Activated naive CD4-positive, alpha-beta T cell treated with anti-CD3 and anti-CD28 coated beads, Interleukin-2, amount 50 U/mL, for 16 hours (primary cell): ENCODE measurements around the gene MFAP3L.
A peak's percentile ranks its signal among the peaks of the same experiment; 100 is the strongest.
"Not testable (repeated sequence)": the region's sequence is repeated elsewhere in the genome, so short reads cannot be mapped to it uniquely, and the experiment has no call there.

ENCODE experiments used
- DNase-seq: peaks from one replicate; pipeline ENCODE4 v3.0.0-alpha.2; 2020

Gene MFAP3L

DNA sequence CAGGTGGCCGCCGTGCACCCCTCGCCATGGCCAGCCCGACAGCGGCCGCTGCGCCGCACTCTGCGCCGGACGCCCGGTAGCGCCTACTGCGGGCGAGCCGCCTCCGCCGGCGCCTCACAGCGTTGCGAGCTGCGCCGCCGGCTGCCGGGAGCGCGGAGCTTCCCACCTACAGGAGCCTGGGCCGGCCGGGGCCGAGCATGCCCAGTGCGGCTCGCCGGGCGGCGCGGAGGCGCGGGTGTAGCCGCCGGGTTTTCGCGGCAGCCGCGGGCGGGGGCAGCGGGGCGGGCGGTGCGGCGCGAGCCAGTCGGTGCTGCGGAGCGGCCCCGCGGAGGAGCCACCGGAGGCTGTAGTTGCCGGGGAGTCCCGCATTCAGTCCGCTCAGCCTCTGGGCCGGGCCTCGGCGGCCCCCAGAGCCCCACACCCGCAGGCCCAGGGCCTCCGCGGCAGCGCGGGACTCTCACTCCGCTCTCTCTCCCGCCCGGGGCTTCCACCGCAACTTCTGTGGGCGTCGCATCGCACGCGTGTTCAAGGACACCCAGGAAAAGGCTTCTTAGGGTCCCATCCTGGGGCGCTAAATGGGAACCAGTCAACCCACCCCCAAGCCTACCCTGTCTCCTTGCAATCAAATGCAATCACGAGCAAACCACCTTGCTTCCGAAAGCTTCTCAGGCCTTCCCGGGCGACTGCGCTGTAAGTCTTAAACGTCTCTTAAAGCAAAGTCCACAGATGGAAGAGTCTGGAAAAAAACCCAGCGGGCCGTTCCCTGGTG lies at the start of gene MFAP3L:
Gene MFAP3L, minus strand, starts transcription at position 143 of the 769 bp plus-strand sequence. CDS start 20,518 bp downstream, outside the sequence.
- DNase-seq = peak; percentile 88

DNA sequence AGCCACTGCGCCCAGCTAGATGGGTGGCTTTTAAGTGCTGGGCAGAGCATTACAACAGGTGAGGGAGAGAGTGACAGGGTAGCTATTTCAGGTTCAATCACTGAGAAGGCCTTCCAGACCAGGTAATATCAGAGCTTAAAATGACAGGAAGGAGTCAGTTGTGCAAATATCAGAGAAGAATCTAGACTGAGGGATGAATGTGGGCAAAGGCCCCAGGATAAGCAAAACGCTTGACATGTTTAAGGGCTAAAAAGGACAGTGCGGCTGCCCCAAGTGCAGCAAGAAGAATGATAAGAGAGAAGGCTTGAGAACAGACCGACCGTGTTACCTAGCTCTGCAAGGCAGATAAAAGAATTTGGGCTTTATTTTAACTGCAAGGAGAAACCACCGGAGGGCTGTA lies 45.0 kb upstream of the MFAP3L start:
- DNase-seq = no peak

DNA sequence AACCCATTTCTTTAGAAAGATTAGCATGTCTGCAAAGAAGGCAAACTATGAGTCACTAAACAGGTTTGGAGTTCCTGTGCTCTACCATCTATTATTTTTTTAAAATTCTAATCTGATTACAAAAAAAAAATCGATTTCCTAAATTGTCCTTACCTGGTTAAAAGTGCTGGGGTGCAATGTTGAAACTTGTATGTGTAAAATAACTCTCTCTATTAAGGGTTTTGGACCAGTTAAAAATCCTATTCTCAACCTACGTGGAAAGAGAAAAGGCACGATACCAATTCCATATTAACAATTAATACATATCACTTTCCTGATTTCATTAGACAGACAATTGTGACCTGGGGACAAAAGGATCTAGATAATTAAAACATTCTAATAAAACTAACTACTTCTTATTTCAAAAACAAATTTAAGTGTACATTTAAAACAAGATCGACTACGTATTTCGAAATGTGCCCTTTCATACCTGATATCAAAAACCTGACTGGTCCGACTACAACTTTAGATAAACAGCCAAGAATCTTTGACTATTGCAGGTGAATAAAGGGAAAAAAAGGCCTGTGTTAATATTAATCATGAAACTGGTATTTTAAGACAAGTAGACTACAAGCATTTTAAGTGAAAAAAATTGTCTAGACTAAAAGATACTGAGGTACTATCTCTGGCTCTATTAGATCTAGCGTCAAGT lies 42.4 kb upstream of the MFAP3L start:
- DNase-seq = no peak

DNA sequence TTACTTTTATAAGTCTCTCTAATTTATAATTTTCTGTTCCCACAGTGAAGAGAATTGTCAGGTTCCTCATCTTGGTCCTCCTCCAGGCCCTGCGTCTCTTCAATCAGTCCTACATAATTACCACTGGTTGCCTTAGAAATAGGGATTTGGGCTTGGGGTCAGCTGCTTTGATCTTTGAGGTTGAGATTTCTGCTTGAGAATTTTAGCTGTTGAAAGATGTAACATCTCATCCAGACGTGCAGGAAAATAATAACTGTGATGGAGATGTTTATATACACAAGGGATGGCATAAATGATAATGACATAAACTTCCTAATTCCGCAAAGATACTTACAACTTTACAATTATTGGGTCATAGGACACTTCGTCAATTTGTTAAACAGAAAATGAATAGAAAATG lies 33.2 kb upstream of the MFAP3L start:
- no peak for DNase-seq

GRCh38 chr4:170058826-170059225 lies 32.6 kb upstream of the MFAP3L start:
- DNase-seq = no peak

GRCh38 chr4:170057866-170058265 lies 31.7 kb upstream of the MFAP3L start:
- DNase-seq = no peak

DNA sequence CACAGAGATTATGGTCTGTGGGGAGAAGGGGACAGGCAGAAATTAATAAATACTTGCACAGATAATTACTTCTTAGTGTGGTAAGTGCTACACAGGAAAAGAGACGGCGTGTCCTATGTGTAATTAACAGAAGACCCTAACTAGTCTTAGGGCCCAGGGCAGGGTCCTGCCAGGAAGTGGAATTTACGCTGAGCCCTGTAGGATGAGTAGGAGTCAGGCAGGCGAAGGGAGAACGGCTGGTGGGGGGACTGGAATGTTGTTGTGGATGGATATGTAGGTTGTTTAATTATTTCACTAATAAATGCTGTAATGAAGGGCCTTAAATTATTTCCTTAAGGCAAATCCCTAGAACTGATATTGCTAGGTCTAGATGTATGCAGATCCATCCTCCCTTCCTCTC lies 26.7 kb upstream of the MFAP3L start:
- DNase-seq = no peak

DNA sequence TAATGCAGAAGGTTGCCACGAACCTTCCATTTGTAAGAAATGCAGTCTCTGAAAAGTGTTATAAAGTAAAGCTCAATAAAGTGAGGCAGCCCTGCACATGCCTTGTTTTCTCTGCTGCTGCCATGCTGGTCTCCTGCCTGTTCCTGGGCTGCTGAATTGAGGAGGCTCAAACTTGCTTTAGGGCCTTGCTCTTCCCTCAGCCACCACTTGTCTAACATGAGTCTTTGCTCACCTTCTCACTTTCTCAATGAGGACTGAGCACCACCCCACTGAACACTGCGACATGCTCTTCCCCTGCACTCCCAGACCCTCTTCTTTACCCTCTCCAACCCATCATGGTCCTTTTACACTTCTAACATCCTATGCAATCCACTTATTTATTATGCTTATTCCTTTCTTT lies 25.2 kb upstream of the MFAP3L start:
- DNase-seq = no peak

GRCh38 chr4:170049766-170050165 lies 23.6 kb upstream of the MFAP3L start:
- no peak for DNase-seq

DNA sequence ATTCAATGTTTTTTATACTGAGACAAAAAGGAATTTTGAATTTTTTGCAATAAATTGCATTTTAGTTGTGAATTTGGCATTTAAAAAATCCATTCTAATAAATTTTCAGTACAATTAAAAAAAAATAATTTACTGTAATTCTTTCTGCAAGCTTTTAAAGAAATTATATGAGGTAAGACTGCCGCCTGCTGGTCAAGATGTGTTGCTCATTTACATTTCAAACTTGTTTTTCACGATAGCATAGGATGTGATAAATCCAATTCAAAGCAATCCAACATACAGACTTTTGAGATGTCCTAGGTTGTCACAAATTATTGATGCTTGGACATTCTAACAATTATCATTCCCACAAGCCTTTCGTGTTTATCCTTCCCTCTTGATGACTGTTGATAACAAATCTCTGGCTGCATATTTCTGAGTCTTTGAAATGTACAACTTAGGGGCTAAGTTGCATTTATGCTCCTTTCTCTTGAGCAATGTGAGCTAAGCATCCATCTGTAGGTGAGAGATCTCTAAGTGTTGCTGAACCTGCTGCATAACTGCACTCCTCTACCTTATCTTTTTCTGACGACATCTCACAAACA lies 21.7 kb upstream of the MFAP3L start:
- peak; percentile 50 for DNase-seq

DNA sequence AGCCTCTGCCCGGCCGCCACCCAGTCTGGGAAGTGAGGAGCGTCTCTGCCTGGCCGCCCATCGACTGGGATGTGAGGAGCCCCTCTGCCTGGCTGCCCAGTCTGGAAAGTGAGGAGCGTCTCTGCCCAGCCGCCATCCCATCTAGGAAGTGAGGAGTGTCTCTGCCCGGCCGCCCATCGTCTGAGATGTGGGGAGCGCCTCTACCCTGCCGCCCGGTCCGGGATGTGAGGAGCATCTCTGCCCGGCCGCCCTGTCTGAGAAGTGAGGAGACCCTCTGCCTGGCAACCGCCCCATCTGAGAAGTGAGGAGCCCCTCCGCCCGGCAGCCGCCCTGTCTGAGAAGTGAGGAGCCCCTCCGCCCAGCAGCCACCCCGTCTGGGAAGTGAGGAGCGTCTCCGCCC lies 20.0 kb upstream of the MFAP3L start:
- DNase-seq = not testable (repeated sequence)

DNA sequence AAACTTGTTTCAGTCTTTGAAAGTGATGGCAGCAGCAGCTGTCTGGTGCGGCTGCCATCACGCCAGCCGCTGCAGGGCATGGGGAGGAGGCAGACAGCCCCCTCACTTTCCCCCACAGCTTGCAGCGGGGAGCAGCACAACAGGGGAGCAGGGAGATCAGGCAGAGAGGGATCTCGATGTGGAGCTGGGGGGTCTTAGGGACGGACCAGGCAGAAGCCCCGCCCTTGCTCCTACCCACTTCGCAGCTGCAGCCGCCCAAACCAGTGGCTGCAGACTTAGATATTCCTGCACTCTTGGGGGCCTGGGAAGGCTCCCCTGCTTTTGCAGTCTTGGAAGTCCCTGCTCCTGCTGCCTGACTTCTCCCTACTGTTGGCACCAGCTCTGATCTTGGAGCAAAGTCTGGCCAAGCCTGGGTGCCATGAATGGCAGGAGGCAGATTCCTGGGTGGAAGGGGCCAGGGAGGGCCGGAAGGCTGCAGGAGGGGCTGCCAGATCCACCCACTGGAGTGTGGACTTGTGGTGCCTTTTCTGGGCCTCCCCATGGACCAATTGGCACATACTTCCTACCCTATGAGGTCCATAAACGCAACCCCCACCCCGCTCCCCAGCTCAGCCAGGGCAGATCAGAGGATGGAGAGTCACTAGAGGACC lies 14.0 kb upstream of the MFAP3L start:
- no peak for DNase-seq

DNA sequence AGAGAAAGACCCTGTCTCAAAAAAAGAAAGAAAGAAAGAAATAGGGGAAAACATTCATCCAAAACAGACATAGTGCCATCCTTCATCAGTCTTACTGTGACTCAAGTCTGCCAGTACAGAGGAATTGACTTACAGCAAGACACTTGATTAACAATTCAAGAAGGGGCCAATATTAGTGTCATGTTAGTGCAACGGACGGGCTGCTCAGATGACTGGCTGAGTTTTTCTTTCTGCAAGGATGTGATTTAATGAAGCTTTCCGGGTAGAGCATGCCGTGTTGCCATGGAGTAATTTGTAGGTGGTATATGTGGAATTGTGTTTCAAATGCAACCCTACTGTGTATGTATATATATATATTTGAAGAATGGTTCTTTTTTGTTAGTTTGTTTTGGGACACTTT lies 12.6 kb upstream of the MFAP3L start:
- DNase-seq = no peak

- DNase-seq = no peak
These were observed 12.0 kb upstream of the MFAP3L start for GRCh38 chr4:170038232-170038631.

- no peak for DNase-seq
These were observed 11.3 kb upstream of the MFAP3L start for GRCh38 chr4:170037481-170037880.

DNA sequence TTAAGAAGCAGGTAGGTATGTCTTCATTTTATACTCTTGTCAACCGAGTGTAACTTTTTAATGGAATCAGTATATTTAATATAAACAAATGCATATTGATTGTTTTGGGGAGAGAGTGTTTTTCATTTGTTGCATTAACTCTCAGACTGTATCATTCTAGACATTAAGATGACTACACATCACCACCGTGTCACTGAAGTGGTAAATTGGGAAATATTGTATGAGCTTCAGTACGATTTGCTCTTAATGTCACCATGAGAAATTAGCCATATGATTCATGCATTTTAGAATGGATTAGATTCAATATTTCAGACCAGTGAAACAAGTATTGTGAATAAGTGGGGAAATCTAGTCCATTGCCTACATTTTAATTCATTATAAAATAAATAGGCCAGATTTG lies 9.7 kb upstream of the MFAP3L start:
- no peak for DNase-seq

GRCh38 chr4:170035231-170035630 lies 9.0 kb upstream of the MFAP3L start:
- DNase-seq = no peak

GRCh38 chr4:170033999-170034398 lies 7.8 kb upstream of the MFAP3L start:
- DNase-seq = no peak

GRCh38 chr4:170030121-170030520 lies 3.9 kb upstream of the MFAP3L start:
- no peak for DNase-seq

DNA sequence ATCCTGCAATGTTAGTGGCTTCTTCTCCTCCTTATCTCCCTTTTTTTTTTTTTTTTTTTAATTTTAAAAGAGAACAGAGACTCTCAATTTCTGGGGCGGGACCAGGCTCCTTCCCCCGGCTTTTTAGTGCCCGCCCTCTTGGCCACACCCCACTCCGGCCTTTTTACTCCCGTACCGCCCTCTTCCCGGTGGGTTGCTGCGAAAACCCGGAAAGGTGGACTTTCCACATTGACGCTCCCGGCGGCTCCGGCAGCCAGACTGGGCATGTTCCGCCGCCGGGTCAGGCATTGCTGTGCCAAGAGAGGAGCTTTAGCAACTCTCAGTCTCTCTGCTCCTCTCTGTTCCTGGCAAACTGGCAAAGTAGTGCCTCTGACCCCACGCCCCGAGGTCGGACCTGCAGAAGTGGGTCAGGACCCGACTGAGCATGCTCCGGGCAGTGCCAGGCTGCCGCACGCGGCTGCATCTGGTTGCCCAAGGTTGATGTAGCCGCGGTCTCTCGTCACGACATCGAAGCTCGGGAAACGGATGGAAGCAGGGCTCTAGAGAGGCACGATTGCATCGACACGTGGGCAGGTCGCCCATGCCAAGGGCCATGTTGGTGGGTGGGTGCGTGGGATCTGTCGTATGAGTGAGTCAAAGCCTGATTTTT lies 1.1 kb upstream of the MFAP3L start:
- peak; percentile 95 for DNase-seq

DNA sequence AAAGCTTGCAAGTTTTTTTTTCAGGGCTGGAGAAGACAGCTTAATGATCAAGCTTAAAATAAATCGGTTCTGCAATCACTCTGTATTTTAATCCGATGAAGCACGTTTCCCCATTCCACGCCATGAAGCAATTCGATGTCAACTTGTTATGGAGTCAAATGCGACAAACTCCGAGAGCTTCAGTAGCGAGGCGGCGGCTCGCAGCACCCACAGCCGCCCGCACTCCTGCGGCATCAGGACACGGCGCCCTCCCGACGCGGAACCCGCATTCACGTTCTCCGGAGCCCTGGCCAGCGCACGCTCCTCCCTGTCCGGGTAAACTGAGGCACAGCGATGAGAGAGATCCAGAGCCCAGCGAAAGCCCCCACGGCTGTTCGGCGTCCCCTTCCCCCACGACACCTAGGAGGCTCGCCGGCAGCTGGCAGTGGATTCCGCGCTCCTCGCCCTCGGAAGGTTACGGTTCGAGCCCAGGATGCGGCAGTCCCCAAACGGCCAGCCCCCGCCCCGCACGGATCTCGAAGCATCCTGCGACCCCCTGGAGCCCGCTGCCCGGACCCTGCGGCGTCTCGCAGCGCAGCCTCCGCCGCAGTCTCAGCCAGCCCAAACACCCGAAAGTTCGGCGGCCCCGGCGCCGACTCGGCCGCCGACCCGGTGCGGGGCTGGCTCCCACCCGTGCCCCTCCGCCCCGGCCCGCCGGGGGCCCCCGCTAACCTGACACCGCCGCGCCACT lies 507 bp downstream of the MFAP3L start:
- DNase-seq = peak; percentile 24

- DNase-seq = no peak
These were observed 4.0 kb downstream of the MFAP3L start for GRCh38 chr4:170022211-170022610.
